NB4 (cell line): ENCODE measurements around the gene VPS9D1.

Experiments used
- POLR2A ChIP-seq: IDR thresholded peaks from 2 replicates; pipeline ENCODE4 v1.6.1; 2011; ENCODE audit warnings: mild to moderate bottlenecking; ENCODE audit not compliant: insufficient read length; ENCODE audit errors: extremely low read depth
- TF ChIP-seq, protein P1 (sequence below): IDR thresholded peaks from one replicate; pipeline ENCODE4 v1.5.1; 2012; ENCODE audit warnings: low read depth, low read length

DNA sequence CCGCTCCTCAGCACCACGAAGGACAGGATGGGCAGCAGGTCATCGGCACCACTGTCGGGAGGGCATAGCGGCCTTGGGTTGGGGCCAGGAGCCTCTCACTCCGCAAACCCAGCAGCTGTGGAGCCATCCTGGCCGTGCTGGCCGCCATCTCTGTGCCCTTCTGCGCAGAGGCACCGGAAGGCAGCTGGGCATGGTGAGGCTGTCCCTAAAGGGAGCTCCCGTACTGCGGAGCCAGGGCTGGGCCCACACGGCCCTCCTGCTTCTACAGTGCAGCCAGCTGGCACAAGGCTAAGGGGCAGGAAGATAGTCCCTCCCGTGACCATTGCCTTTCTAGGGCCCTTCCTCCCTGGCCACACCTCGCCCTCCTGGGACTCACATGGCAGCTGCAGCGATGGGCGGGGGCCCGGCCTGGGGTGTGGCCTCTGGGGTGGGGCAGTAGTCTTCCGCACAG is 12.2 kb downstream of the VPS9D1 start:
- TF ChIP-seq, protein P1, sequence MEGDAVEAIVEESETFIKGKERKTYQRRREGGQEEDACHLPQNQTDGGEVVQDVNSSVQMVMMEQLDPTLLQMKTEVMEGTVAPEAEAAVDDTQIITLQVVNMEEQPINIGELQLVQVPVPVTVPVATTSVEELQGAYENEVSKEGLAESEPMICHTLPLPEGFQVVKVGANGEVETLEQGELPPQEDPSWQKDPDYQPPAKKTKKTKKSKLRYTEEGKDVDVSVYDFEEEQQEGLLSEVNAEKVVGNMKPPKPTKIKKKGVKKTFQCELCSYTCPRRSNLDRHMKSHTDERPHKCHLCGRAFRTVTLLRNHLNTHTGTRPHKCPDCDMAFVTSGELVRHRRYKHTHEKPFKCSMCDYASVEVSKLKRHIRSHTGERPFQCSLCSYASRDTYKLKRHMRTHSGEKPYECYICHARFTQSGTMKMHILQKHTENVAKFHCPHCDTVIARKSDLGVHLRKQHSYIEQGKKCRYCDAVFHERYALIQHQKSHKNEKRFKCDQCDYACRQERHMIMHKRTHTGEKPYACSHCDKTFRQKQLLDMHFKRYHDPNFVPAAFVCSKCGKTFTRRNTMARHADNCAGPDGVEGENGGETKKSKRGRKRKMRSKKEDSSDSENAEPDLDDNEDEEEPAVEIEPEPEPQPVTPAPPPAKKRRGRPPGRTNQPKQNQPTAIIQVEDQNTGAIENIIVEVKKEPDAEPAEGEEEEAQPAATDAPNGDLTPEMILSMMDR = no peak
- no peak for TF ChIP-seq POLR2A
